GM21825 (cell line): Measurements from ENCODE around the gene NUTM1.

ENCODE experiments used
- ATAC-seq: cut with Tn5 transposase; IDR thresholded peaks from one replicate; pipeline ENCODE4 v1.9.1; 2021; ENCODE audit warnings: mild to moderate bottlenecking, moderate library complexity; ENCODE audit not compliant: unreplicated experiment

NUTM1 gene

GRCh38 chr15:34342737-34343575 lies at the start of gene NUTM1, which contains the start of gene NOP10:
NUTM1 (plus strand) TSS chr15:34343315; CDS start chr15:34343697, 382 bp downstream.
NOP10 (minus strand) TSS chr15:34343136; CDS start chr15:34343073, 63 bp downstream.
- peak; percentile 82 for ATAC-seq

GRCh38 chr15:34297059-34297458 lies 46.1 kb upstream of the NUTM1 start:
- no peak for ATAC-seq

- no peak for ATAC-seq
Measured at GRCh38 chr15:34301058-34301457, 42.1 kb upstream of the NUTM1 start.

- ATAC-seq: no peak
Measured at GRCh38 chr15:34304613-34305012, 38.5 kb upstream of the NUTM1 start.

- no peak for ATAC-seq
Measured at GRCh38 chr15:34311563-34311962, 31.6 kb upstream of the NUTM1 start.

- no peak for ATAC-seq
Measured at GRCh38 chr15:34314491-34315490, 28.3 kb upstream of the NUTM1 start.

GRCh38 chr15:34318277-34319079 lies 24.6 kb upstream of the NUTM1 start:
- peak; percentile 66 for ATAC-seq

- ATAC-seq: no peak
Measured at GRCh38 chr15:34323217-34323616, 19.9 kb upstream of the NUTM1 start.

GRCh38 chr15:34324933-34325332 lies 18.2 kb upstream of the NUTM1 start:
- no peak for ATAC-seq

- no peak for ATAC-seq
Measured at GRCh38 chr15:34325368-34325767, 17.7 kb upstream of the NUTM1 start.

- ATAC-seq: no peak
Measured at GRCh38 chr15:34327906-34328305, 15.2 kb upstream of the NUTM1 start.

- ATAC-seq: no peak
Measured at GRCh38 chr15:34329006-34329405, 14.1 kb upstream of the NUTM1 start.

GRCh38 chr15:34330279-34330678 lies 12.8 kb upstream of the NUTM1 start:
- ATAC-seq: no peak

GRCh38 chr15:34331809-34332208 lies 11.3 kb upstream of the NUTM1 start:
- ATAC-seq: no peak

- no peak for ATAC-seq
Measured at GRCh38 chr15:34332553-34333120, 10.5 kb upstream of the NUTM1 start.

GRCh38 chr15:34334672-34335071 lies 8.4 kb upstream of the NUTM1 start:
- no peak for ATAC-seq

GRCh38 chr15:34335176-34336032 lies 7.7 kb upstream of the NUTM1 start:
- no peak for ATAC-seq

- ATAC-seq: no peak
Measured at GRCh38 chr15:34336231-34336990, 6.7 kb upstream of the NUTM1 start.
